HT1080 (cell line): ENCODE measurements around the gene FMN1. TPM values are rescaled to one million over a fixed set of nuclear protein-coding genes. Genes with fewer than 3 reads are reported as not detected.
A peak's percentile ranks its signal among the peaks of the same experiment; 100 is the strongest.
"Not testable (repeated sequence)": the region's sequence is repeated elsewhere in the genome, so short reads cannot be mapped to it uniquely, and the experiment has no call there.

Source experiments
- DNase-seq: peaks from one replicate; pipeline ENCODE4 v3.0.0-alpha.2; 2015; ENCODE audit warnings: low read depth
- total RNA-seq: library from RNA; depleted of rRNA; stranded (reverse); fragments of >200 nt; shearing (Covaris generic); gene quantifications from 2 replicates; pipeline ENCODE4 v1.2.3, GENCODE V29; 2014

FMN1 gene
- total RNA-seq, 1 experiment from 2014 or later = 3.8 TPM

GRCh38 chr15:32981536-32981935 lies 213.0 kb downstream of the FMN1 start:
- peak; percentile 14 for DNase-seq

GRCh38 chr15:32979710-32980109 lies 214.8 kb downstream of the FMN1 start:
- peak; percentile 81 for DNase-seq

GRCh38 chr15:32977506-32977905 lies 217.0 kb downstream of the FMN1 start:
- DNase-seq = no peak

GRCh38 chr15:32974691-32975090 lies 219.8 kb downstream of the FMN1 start:
- no peak for DNase-seq

- DNase-seq = no peak
Measured at GRCh38 chr15:32972686-32973085, 221.8 kb downstream of the FMN1 start.

GRCh38 chr15:32970847-32971246 lies 223.7 kb downstream of the FMN1 start:
- DNase-seq = no peak

- DNase-seq = no peak
Measured at GRCh38 chr15:32967521-32967920, 227.0 kb downstream of the FMN1 start.

- no peak for DNase-seq
Measured at GRCh38 chr15:32966512-32966911, 228.0 kb downstream of the FMN1 start.

GRCh38 chr15:32965897-32966296 lies 228.6 kb downstream of the FMN1 start:
- DNase-seq = no peak

- peak; percentile 15 for DNase-seq
Measured at GRCh38 chr15:32959077-32959476, 235.4 kb downstream of the FMN1 start.

GRCh38 chr15:32957219-32957618 lies 237.3 kb downstream of the FMN1 start:
- DNase-seq = no peak

- DNase-seq = no peak
Measured at GRCh38 chr15:32956711-32957110, 237.8 kb downstream of the FMN1 start.

- DNase-seq = peak; percentile 59
Measured at GRCh38 chr15:32956006-32956405, 238.5 kb downstream of the FMN1 start.

- no peak for DNase-seq
Measured at GRCh38 chr15:32953533-32953910, 241.0 kb downstream of the FMN1 start.

GRCh38 chr15:32952901-32953532 lies 241.5 kb downstream of the FMN1 start:
- DNase-seq = no peak

GRCh38 chr15:32951736-32952464 lies 242.6 kb downstream of the FMN1 start:
- DNase-seq = no peak

- DNase-seq = not testable (repeated sequence)
Measured at GRCh38 chr15:32950051-32950450, 244.5 kb downstream of the FMN1 start.

- DNase-seq = no peak
Measured at GRCh38 chr15:32946210-32946609, 248.3 kb downstream of the FMN1 start.

- no peak for DNase-seq
Measured at GRCh38 chr15:32944431-32944830, 250.1 kb downstream of the FMN1 start.

GRCh38 chr15:32943711-32944110 lies 250.8 kb downstream of the FMN1 start:
- DNase-seq = no peak

GRCh38 chr15:32942401-32942841 lies 252.1 kb downstream of the FMN1 start:
- no peak for DNase-seq

GRCh38 chr15:32941823-32942222 lies 252.7 kb downstream of the FMN1 start:
- DNase-seq = no peak

- DNase-seq = no peak
Measured at GRCh38 chr15:32936976-32937375, 257.5 kb downstream of the FMN1 start.
